Activated naive CD8-positive, alpha-beta T cell treated with anti-CD3 and anti-CD28 coated beads, Interleukin-2, amount 50 U/mL, for 24 hours (primary cell): ENCODE data around the gene NFATC2.

Source experiments
- ATAC-seq: fragments of 150-1000 bp; cut with Tn5 transposase; one replicate; pipeline ENCODE4 v1.10.0; 2021
- DNase-seq: peaks from one replicate; pipeline ENCODE4 v3.0.0; 2021
- H3K27ac Mint-ChIP-seq: one replicate; pipeline ENCODE4 v1.8.0; 2021; ENCODE audit warnings: mild to moderate bottlenecking, mixed read lengths
- H3K27me3 Mint-ChIP-seq: one replicate; pipeline ENCODE4 v1.8.0; 2021; ENCODE audit warnings: mixed read lengths
- H3K36me3 Mint-ChIP-seq: one replicate; pipeline ENCODE4 v1.8.0; 2021; ENCODE audit warnings: low read depth, mixed read lengths
- H3K4me1 Mint-ChIP-seq: one replicate; pipeline ENCODE4 v1.8.0; 2021; ENCODE audit warnings: mixed read lengths
- H3K4me3 Mint-ChIP-seq: one replicate; pipeline ENCODE4 v1.8.0; 2021; ENCODE audit warnings: mild to moderate bottlenecking, moderate library complexity, mixed read lengths
- H3K9me3 Mint-ChIP-seq: one replicate; pipeline ENCODE4 v1.8.0; 2021; ENCODE audit warnings: mixed read lengths

Gene NFATC2

DNA sequence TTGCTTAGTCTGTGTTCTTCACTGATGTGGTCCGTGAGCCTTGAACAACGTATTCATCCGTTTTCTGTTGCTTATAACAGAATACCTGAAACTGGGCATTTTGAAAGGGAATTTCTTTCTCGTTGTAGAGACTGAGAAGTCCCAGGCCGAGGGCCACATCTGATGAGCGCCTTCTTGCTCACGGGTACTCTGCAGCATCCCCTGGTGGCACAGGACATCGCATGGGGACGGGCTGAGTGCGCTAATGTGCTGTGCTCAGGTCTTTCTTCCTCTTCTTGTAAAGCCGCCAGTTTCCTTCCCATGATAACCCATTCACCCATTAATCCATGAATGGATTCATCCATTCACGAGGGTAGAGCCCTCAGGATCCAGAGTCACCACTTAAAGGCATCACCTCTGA, 161.0 kb downstream of the NFATC2 start:
- Mint-ChIP-seq H3K27me3 (no peaks in the 10 kb centered on the region), H3K27ac (no peak overlapping the region), H3K36me3 (peaks cover 16% of the 10 kb centered on the region), H3K4me1 (peaks cover 42% of the 10 kb centered on the region), H3K4me3 (no peak overlapping the region), H3K9me3 (no peaks in the 10 kb centered on the region)
- ATAC-seq (no peak), DNase-seq (no peak)

DNA sequence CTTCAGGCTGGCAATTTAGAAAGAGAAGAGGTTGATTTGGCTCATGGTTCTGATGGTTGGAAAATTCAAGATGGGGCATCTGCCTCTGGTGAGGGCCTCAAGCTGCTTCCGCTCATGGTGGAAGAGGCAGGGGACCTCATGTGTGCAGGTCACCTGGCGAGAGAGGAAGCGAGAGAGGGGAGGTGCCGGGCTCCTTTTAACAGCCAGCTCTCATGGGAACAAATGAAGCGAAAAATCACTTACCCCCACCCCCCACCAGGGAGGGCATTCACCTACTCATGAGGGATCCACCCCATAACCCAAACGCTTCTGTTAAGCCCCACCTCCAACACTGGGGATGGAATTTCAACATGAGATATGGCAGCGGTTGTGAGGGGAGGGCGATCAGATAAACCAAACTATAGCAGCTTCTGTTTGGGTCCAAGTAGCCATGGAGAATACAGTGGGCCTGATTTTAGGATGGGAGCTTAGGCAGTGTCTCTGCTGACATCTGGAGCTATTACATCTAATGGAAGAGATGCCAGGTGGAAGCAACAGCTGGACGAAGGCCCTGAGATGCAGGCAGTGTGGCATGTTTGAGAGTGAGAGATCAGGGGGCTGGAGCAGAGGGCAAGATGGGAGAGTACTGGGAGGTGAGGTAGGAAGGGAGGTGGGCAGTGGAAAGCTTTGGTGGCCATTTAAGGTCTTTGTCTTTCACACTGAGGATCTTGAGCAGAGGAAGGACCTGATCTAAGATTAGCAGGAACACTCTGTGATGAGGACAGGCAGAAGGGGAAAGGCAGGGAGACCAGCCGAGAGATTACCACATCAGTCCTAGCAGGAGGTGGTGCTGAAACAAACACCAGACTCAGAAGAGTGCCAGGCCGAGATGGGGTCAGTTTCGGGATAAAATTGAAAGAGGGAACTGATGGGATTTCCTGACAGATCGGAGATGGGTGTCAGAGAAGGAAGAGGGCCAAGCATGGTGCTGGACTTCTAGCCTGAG, 161.8 kb downstream of the NFATC2 start:
- Mint-ChIP-seq H3K36me3 (peaks cover 12% of the 10 kb centered on the region), H3K27ac (no peak overlapping the region), H3K27me3 (no peaks in the 10 kb centered on the region), H3K4me1 (peaks cover 34% of the 10 kb centered on the region), H3K9me3 (no peaks in the 10 kb centered on the region), H3K4me3 (no peak overlapping the region)
- ATAC-seq (no peak), DNase-seq (no peak)

- Mint-ChIP-seq H3K4me3 (no peak overlapping the region), H3K27ac (no peak overlapping the region), H3K27me3 (no peaks in the 10 kb centered on the region), H3K9me3 (no peaks in the 10 kb centered on the region), H3K4me1 (peaks cover 25% of the 10 kb centered on the region), H3K36me3 (peaks cover 7% of the 10 kb centered on the region)
- no peak for ATAC-seq
- DNase-seq: no peak
Measured at GRCh38 chr20:51379601-51380341, 162.7 kb downstream of the NFATC2 start.

DNA sequence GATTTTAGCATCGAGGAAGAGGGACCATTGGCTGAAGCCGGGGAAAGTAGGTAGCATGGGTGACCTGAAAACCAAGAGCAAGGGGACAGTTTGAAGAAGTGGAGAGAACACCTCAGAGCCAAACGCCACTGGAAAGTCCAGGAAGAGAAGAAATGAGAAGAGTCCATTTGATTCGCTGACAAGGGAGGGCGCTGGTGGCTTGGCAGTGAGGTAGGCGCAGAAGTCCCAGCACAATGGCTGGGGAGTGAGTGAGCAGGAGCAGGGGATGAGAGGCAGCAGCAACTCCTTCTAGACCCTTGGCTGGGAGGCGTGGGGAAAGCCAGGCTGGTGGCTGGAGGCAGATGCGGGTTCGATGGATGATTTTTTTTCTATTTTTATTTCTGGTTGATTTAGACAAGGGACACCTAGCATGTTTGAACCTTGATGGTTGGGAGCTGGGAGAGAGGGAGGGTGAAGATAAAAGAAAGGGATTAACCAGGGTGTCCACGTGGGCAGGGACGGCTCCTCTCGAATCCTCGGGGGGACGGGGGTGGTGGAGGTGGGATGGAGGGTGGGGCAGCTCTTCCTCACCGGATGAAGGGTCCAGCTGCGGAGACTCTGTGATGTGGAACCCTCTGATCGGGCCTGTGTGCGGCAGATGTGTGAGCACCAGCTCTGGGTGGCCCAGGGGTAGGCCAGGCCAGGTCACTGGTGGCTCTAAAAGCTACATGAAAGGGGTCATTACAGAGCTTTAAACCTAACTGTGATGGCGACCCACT, 164.2 kb downstream of the NFATC2 start:
- ATAC-seq (no peak), DNase-seq (no peak)
- Mint-ChIP-seq H3K9me3 (no peaks in the 10 kb centered on the region), H3K27me3 (no peaks in the 10 kb centered on the region), H3K36me3 (no peaks in the 10 kb centered on the region), H3K4me1 (peaks cover 10% of the 10 kb centered on the region), H3K4me3 (no peak overlapping the region), H3K27ac (peak overlapping the region; percentile 32)

GRCh38 chr20:51377132-51377531, 165.4 kb downstream of the NFATC2 start:
- Mint-ChIP-seq H3K4me1 (peaks cover 11% of the 10 kb centered on the region), H3K27me3 (no peaks in the 10 kb centered on the region), H3K4me3 (no peak overlapping the region), H3K27ac (no peak overlapping the region), H3K36me3 (no peaks in the 10 kb centered on the region), H3K9me3 (no peaks in the 10 kb centered on the region)
- DNase-seq (no peak), ATAC-seq (no peak)

- ATAC-seq (no peak), DNase-seq (no peak)
- Mint-ChIP-seq H3K27me3 (no peaks in the 10 kb centered on the region), H3K4me1 (peaks cover 13% of the 10 kb centered on the region), H3K27ac (no peak overlapping the region), H3K36me3 (no peaks in the 10 kb centered on the region), H3K9me3 (no peaks in the 10 kb centered on the region), H3K4me3 (no peak overlapping the region)
Measured at GRCh38 chr20:51376111-51376510, 166.4 kb downstream of the NFATC2 start.

DNA sequence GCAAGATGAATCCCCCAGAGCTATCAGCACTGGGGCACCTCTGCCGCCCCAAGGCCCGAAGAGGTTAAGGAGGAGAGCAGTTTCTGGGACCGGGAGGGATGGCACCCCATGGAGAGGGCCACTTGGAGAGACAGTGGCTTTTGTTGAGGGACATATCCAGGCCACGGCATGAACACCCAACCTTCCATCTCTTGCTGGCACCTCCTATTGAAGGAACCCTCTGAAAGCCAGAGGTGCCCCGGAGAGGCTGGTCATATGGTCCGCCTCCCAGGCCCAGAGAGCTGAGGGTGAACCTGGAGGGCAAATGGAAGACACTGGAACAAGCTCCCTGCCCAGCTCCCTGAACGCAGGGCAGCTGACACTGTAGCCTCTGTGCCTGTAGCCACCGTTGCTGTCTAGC, 167.0 kb downstream of the NFATC2 start:
- H3K4me1 Mint-ChIP-seq: peaks cover 13% of the 10 kb centered on the region
- H3K27me3 Mint-ChIP-seq: no peaks in the 10 kb centered on the region
- no peaks in the 10 kb centered on the region for H3K9me3 Mint-ChIP-seq
- ATAC-seq (no peak), DNase-seq (no peak)
- no peak overlapping the region for H3K4me3 Mint-ChIP-seq
- H3K36me3 Mint-ChIP-seq: no peaks in the 10 kb centered on the region
- no peak overlapping the region for H3K27ac Mint-ChIP-seq

DNA sequence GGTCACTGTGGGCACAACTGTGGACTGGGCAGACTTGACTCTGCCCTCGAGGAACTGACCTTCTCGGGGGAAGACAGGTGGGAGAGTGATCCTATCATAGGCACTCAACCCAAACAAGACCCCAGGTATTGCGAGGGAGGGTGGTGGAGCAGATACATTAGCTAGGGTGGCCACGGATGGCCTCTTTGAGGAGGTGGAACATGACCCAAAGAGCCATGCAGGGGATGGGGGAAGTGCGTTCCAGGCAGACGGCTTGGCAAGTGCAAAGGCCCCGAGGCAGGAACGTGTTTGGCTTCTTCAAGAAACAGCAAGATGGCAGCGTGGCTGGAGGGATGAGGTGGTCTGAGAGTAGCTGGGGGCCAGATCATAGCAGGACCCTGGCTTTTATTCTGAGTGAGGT, 167.6 kb downstream of the NFATC2 start:
- H3K4me1 Mint-ChIP-seq: peaks cover 10% of the 10 kb centered on the region
- ATAC-seq: no peak
- no peak overlapping the region for H3K27ac Mint-ChIP-seq
- no peaks in the 10 kb centered on the region for H3K9me3 Mint-ChIP-seq
- H3K27me3 Mint-ChIP-seq: no peaks in the 10 kb centered on the region
- no peaks in the 10 kb centered on the region for H3K36me3 Mint-ChIP-seq
- H3K4me3 Mint-ChIP-seq: no peak overlapping the region
- DNase-seq: no peak

DNA sequence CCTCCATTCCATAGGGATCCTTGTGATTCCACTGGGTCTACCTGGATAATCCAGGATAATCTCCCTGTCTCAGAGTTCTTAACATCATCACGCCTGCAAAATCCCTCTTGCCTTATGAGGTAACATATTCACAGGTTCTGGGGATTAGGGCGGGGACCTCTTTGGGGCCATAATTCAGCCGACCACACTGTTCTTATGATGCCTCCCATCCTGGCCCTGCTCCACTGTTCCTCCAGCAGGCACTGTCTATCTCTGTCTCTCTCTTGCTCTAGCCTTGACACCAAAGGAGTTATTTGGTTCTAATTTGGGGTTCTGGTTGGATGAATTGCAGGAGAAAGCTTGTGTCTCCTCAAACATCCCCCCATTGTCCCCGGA, 168.1 kb downstream of the NFATC2 start:
- no peaks in the 10 kb centered on the region for H3K9me3 Mint-ChIP-seq
- no peaks in the 10 kb centered on the region for H3K36me3 Mint-ChIP-seq
- H3K27ac Mint-ChIP-seq: no peak overlapping the region
- no peaks in the 10 kb centered on the region for H3K27me3 Mint-ChIP-seq
- peaks cover 4% of the 10 kb centered on the region for H3K4me1 Mint-ChIP-seq
- no peak for DNase-seq
- no peak for ATAC-seq
- H3K4me3 Mint-ChIP-seq: no peak overlapping the region

GRCh38 chr20:51373713-51374455, 168.6 kb downstream of the NFATC2 start:
- Mint-ChIP-seq H3K4me3 (no peak overlapping the region), H3K27ac (no peak overlapping the region), H3K36me3 (no peaks in the 10 kb centered on the region), H3K4me1 (peaks cover 4% of the 10 kb centered on the region), H3K27me3 (no peaks in the 10 kb centered on the region), H3K9me3 (no peaks in the 10 kb centered on the region)
- ATAC-seq (no peak), DNase-seq (no peak)

DNA sequence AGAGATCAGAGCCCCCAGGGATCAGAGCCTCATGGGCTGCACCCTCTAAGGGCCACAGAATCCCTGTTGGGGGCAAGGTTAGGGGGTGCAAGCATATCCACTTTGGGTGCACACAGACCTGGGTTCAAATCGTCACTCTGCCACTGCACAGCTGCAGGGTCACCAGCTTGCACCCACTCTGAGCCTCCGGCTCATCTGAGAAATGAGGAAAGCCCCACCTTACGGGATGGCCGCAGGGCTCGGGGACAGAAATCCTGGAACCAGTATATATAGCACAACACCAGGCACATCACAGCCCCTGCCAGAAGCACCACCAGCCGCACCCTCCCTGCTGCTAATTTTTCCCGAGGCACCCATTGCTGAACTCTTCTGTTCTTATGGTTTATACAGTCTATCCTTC, 169.6 kb downstream of the NFATC2 start:
- peaks cover 4% of the 10 kb centered on the region for H3K4me1 Mint-ChIP-seq
- ATAC-seq (no peak), DNase-seq (no peak)
- no peaks in the 10 kb centered on the region for H3K27me3 Mint-ChIP-seq
- H3K9me3 Mint-ChIP-seq: no peaks in the 10 kb centered on the region
- no peaks in the 10 kb centered on the region for H3K36me3 Mint-ChIP-seq
- no peak overlapping the region for H3K4me3 Mint-ChIP-seq
- H3K27ac Mint-ChIP-seq: no peak overlapping the region

- no peaks in the 10 kb centered on the region for H3K9me3 Mint-ChIP-seq
- peaks cover 4% of the 10 kb centered on the region for H3K4me1 Mint-ChIP-seq
- H3K4me3 Mint-ChIP-seq: no peak overlapping the region
- no peak overlapping the region for H3K27ac Mint-ChIP-seq
- no peaks in the 10 kb centered on the region for H3K36me3 Mint-ChIP-seq
- ATAC-seq (peak; percentile 81), DNase-seq (peak; percentile 66)
- H3K27me3 Mint-ChIP-seq: peaks cover under 1% of the 10 kb centered on the region
Measured at GRCh38 chr20:51372176-51372803, 170.2 kb downstream of the NFATC2 start.

- ATAC-seq: no peak
- Mint-ChIP-seq H3K36me3 (no peaks in the 10 kb centered on the region), H3K27me3 (peaks cover 1% of the 10 kb centered on the region), H3K9me3 (no peaks in the 10 kb centered on the region), H3K27ac (no peak overlapping the region), H3K4me1 (peaks cover 4% of the 10 kb centered on the region), H3K4me3 (no peak overlapping the region)
- no peak for DNase-seq
Measured at GRCh38 chr20:51371720-51372119, 170.8 kb downstream of the NFATC2 start.

DNA sequence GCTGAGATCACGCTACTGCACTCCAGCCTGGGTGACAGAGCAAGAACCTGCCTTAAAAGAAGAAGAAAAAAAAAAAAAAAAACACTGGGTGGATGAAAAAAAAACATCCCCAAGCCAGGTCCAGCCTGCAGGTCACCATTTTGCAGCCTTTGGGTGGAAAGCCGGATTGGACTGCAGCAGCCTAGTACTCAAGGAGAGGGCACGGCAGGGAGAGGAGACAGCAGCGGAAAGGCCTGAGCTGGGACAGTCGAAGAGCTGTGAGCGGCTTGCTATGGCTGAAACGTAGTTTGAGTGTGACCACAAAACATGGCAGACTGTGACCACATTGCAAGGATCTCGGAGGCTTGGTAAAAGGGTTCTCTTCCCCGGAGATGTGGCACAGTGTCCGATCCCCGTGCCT, 173.0 kb downstream of the NFATC2 start:
- no peaks in the 10 kb centered on the region for H3K9me3 Mint-ChIP-seq
- ATAC-seq (no peak), DNase-seq (no peak)
- H3K4me1 Mint-ChIP-seq: peaks cover 4% of the 10 kb centered on the region
- no peak overlapping the region for H3K27ac Mint-ChIP-seq
- peaks cover 1% of the 10 kb centered on the region for H3K27me3 Mint-ChIP-seq
- H3K36me3 Mint-ChIP-seq: no peaks in the 10 kb centered on the region
- H3K4me3 Mint-ChIP-seq: no peak overlapping the region
